NCI-H446 treated with DMSO at 0.1 percent for 48 hours (cell line): ENCODE measurements around the gene EGLN3.

Experiments used
- DNase-seq: peaks from one replicate; lab custom pipeline; 2025; lab: John Stamatoyannopoulos, UW

The EGLN3 gene

GRCh38 chr14:33962016-33962415 is 11.1 kb upstream of the EGLN3 start:
- DNase-seq: peak; percentile 53

DNA sequence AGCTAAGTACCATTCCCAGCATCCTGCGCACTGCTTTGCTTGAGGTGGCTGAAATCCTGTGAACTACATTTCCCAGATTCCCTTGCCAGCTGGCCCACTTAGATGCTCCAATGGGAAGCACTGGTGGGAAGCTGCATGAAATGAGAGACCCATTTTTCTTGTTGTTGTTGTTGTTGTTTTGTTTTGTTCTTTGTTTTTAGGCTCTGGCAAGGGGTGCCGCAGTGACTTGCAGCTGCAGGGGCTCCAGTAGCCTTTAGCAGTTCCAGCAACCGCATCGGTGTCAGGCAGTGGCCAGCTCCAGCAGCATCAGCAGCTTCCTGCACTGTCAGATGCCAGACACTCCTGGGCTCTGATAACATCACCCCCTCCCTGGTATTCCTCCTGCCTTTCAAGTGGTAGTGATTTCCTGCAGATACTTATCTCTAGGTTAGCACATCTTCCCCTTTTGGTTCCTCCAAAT is 8.8 kb upstream of the EGLN3 start:
- DNase-seq: no peak

DNA sequence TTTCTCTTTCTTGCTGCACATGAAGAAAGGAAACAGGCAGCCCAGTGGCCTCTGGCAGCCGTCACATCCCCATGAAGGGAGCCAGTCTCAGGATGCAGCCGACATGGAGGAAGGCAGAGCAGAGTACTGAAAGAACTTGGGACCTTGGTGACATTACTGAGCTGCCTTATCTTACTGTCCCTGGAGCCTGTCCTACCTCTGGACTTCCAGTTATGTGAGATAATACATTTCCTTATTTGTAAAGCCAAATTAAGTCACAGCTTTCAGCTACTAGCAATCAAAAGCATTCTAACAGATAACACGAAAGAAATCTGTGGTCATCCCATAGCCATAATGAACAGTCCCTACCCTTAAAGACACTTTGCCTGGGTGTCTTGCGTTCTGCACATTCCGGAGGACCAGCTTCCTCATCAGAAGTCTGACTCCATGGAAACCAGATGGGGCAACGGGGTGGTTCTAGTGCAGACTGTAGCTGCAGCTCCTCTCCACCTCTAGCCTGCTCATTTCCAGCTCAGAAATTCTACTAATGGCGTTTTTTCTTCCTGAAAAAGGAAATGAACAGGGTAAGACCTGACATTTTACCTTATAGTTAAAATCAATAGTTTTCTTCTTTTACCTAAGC is 7.8 kb upstream of the EGLN3 start:
- no peak for DNase-seq

GRCh38 chr14:33957993-33958392 is 7.1 kb upstream of the EGLN3 start:
- DNase-seq: no peak

GRCh38 chr14:33957299-33957698 is 6.4 kb upstream of the EGLN3 start:
- DNase-seq: no peak

- no peak for DNase-seq
Measured at GRCh38 chr14:33956640-33957039, 5.8 kb upstream of the EGLN3 start.

DNA sequence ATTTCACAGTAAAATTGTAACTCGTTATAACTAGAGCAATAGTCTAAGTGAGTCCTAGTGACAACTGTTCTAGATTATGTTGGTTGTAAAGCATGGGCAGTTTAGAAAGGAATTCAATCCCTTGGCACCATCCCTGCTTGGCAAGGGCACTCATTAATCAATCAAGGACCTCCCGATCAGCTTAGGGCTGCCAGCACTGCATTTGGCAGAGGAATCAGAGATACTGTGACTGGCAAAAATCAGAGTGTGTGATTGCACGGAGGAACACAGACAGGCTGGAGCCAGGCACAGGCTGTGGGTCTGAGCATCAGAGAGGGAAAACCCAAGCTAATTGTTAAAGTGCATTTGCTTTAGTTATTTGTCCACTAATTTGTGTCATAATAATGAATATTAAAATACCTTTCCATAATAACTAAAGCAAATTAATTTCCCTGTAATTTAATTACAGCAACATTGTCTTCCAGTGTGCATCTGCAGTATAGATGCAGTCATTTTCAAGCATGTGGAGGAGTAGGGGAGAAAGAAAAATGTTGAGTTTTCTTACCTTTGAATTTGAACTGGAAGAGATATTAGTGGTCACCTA is 3.2 kb upstream of the EGLN3 start:
- peak; percentile 95 for DNase-seq

- DNase-seq: no peak
Measured at GRCh38 chr14:33952541-33952940, 1.7 kb upstream of the EGLN3 start.

DNA sequence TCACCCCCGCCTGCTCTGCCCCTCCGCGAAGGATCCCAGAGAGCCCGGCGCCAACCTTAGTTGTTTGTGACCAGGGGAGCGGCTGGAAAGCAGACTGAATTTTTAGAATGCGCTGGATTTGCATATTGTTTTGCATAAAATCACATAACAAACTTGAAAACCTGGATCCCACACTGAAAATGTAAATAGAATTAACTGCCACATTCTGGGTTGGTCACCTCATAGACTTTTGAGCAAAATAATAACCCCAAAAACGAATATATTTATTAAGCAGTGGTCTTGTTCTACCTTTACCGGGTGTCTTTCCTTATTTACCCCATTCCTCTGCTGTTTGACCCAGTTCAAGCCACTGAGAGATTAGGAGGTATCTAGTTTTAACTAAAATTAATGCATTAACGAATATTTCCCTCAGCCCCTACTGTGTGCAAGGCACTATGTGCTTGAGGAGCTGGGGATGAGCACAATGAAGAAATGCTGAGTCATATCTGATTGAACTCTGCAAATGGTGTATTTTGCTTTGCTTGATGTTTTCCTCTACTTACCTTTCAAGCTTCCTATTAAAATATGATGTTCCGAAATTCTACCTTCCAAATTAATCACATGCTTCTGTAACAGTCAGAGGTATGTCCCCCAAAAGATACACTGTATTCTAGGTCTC is 438 bp upstream of the EGLN3 start:
- no peak for DNase-seq

GRCh38 chr14:33949411-33949893 is 1.4 kb downstream of the EGLN3 start:
- DNase-seq: no peak

- DNase-seq: no peak
Measured at GRCh38 chr14:33948869-33949408, 1.9 kb downstream of the EGLN3 start.

- no peak for DNase-seq
Measured at GRCh38 chr14:33948145-33948868, 2.6 kb downstream of the EGLN3 start.

GRCh38 chr14:33946679-33947476 is 4.0 kb downstream of the EGLN3 start:
- peak; percentile 36 for DNase-seq

- DNase-seq: no peak
Measured at GRCh38 chr14:33945210-33946088, 5.4 kb downstream of the EGLN3 start.

DNA sequence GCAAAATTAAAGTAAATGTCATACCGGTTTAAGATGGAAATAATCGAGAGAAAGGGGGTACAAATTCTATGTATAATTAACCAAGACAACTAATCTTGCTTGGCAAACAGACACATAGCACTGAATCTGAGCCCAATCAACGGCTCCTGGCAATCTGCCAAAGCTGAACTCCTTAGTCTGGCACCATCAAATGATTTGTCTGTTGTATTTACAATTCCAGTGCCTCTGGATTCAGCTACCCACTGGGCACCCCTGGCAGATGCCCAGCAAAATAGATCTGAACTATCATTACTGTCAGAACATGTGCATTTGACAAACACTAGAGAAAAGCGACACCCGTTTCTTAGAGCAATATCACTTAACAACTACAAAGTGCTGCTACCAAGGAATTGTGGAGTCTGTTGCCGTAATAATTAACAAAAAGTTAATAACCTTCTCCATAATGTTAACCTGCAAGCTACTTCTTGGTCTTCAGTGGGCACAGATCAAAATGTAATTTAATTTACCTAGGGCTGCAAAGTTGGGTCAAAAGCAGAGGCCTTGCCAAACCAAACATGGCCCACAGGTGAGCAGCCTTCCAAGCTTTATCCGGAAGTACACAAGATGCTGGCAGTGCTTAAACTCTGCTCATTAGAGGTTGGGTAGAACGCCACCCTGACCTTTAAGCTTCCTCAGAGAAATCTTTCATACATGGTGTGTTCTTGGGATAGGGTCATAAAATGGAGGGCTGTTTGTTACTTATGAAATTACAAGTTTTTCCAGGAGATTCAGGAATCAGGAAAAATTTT is 7.6 kb downstream of the EGLN3 start:
- DNase-seq: peak; percentile 96

- DNase-seq: no peak
Measured at GRCh38 chr14:33941718-33942117, 9.2 kb downstream of the EGLN3 start.

- DNase-seq: no peak
Measured at GRCh38 chr14:33940561-33941011, 10.3 kb downstream of the EGLN3 start.

- DNase-seq: peak; percentile 73
Measured at GRCh38 chr14:33938131-33938949, 12.5 kb downstream of the EGLN3 start.

- no peak for DNase-seq
Measured at GRCh38 chr14:33936391-33936790, 14.5 kb downstream of the EGLN3 start.
